Measurements from ENCODE around the gene SBNO1.

GRCh38 chr12:123388951-123389559 lies 24.4 kb upstream of the SBNO1 start:
- TF ChIP-seq POLR2A (IDR thresholded peaks at IDR 0.05) (no peak), CTCF (IDR thresholded peaks at IDR 0.05) (no peak)
